Activated gamma-delta T cell treated with anti-CD3 and anti-CD28 coated beads, Interleukin-2, amount 50 U/mL, for 16 hours (primary cell): Measurements from ENCODE around the gene DEPDC1B.
"Not testable (repeated sequence)": the region's sequence is repeated elsewhere in the genome, so short reads cannot be mapped to it uniquely, and the experiment has no call there.

Experiments
- DNase-seq: peaks from one replicate; pipeline ENCODE4 v3.0.0-alpha.2; 2020; ENCODE audit warnings: low read depth

Gene DEPDC1B, protein sequence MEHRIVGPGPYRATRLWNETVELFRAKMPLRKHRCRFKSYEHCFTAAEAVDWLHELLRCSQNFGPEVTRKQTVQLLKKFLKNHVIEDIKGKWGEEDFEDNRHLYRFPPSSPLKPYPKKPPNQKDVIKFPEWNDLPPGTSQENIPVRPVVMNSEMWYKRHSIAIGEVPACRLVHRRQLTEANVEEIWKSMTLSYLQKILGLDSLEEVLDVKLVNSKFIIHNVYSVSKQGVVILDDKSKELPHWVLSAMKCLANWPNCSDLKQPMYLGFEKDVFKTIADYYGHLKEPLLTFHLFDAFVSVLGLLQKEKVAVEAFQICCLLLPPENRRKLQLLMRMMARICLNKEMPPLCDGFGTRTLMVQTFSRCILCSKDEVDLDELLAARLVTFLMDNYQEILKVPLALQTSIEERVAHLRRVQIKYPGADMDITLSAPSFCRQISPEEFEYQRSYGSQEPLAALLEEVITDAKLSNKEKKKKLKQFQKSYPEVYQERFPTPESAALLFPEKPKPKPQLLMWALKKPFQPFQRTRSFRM

DNA sequence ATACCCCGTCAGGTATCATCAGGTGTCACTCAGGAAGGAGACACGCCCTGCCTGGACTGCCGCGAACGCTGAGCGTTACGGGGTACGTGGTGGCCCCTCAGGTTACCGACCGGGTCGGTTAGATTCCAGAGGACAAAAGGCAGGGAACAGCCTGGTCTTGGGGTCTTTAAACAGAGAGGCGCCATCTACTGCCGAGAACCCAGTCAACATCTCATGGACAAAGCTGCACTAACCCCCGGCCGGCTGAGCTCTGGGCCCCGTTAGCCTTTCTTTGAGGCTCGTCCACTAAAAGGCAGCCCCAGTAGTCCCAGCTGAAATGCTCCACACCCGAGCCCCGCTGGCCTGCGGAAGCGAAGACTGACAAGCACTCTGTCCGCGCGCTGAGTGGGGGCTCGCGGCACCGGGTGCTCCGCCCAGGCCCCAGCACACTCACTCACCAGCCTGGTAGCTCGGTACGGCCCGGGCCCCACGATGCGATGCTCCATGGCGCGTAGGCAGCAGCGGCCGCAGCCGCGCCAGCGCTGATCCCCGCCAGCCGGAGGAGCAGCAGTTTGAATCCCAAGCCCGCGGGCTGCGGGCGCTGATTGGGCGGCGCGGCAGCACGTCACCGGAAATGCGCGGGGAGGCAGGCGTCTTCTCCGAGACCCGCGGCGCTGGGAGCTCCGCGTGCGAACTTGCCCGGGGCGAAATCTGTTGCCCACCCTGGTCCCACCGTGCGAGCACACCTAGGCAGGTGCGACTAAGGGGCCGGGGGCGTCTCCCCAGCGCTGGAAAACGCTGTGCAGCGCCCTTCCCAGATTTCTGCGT, at the start of gene DEPDC1B:
DEPDC1B (minus strand) TSS at position 558 of the 807 bp plus-strand sequence; CDS start at position 485, 73 bp downstream.
- peak; percentile 69 for DNase-seq

DNA sequence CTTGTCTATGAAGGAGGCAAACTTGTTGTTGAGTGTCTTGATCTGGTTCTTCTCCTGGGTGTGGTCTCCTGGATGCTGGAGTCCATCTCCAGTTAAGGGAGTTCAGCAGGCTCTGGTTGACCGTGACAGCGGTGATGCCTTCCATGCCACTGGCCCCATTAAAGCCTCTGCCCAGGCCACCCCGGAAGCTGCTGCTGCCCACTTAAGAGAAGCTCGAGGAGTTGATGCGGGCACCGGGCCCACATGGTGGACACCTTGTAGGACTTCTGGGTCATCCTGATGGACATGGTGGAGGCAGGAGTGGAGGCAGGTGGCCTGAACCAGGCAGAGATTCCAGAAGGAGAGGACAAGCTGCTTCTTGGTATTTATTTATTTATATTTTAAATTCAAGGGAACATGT, 44.7 kb upstream of the DEPDC1B start:
- no peak for DNase-seq

DNA sequence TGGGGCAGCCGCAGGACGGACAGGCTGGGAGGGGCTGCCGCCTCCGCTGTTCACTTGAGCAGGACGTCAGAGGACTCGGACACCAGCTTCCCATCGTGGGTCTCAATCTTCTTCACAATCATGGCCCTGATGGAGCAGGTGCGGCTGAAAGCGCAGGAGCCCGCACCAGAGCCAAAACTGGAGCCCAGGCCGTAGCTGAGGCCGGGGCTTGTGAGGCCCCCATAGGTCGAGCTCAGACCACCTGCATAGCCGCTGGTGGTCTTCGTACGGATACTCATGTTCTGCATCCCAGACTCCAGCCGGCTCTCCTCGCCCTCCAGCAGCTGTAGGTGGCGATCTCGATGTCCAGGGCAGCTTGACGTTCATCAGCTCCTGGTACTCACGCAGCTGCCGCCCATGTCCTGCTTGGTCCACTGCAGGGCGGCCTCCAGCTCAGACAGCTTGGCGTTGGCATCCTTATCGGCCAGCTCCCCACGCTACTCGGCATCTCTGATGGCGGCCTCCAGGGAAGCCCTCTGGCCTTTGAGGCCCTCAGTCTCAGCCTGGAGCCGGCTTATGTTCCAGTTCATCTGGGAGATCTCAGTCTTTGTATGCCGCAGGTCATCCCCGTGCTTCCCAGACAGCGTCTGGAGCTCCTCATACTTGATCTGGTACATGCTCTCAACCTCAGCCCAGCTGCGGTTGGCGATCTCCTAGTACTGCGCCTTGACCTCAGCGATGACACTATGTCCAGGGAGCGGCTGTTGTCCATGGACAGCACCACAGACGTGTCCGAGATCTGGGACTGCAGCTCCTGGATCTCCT, 43.7 kb upstream of the DEPDC1B start:
- no peak for DNase-seq

DNA sequence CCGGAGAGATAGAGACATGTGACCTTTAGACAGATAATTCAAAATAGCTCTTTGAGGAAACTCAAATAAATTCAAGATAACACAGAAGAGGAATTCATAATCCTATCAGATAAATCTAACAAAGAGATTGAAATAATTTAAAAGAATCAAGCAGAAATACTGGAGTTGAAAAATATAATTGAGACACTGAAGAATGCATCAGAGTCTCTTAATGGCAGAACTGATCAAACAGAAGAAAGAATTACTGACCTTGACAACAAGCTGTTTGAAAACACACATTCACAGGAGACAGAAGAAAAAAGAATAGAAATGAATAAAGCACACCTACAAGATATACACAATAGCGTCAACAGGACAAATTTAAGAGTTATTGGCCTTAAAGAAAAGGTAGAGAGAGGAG, 40.4 kb upstream of the DEPDC1B start:
- DNase-seq, result no peak

DNA sequence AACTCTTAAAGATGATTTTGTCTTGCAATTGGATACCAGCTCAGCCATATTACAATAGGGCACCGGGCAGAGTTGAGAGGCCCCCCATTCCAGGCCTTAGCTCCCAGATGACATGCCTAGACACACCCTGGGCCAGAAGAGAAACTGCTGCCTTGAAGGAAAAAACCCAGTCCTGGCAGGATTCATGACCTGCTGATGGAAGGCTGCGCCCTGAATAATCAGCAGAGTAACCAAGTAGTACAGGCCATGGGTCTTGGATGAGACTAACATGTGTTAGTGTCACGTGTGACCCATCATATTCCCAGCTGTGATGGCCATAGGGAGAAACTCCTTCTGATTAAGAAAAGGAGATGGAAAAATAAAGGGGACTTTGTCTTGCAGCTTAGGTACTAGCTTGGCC, 39.0 kb upstream of the DEPDC1B start:
- DNase-seq, result no peak

DNA sequence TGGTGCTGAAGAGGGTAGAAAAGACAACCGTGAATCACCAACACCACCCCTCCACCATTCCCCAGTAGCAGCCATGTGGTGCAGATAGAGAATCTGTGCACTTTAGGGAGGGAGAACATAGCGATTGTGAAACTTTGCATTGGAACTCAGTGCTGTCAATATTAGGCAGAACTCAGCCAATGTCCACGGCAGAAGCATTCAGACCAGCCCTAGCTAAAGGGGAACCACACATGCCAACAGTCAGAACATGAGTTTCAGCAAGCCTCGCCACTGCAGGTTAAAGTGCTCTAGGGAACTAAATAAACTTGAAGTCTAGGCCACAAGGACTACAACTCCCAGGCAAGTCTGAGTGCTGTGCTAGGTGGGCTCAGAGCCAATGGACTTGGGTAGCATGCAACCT, 38.5 kb upstream of the DEPDC1B start:
- no peak for DNase-seq

DNA sequence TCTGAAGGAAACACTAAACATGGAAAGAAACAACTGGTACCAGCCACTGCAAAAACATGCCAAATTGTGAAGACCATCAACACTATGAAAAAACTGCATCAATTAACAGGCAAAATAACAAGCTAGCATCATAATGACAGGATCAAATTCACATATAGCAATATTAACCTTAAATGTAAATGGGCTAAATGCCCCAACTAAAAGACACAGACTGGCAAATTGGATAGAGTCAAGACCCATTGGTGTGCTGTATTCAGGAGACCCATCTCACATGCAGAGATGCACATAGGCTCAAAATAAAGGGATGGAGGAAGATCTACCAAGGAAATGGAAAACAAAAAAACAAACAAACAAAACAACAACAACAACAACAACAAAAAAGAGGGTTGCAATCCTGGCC, 30.9 kb upstream of the DEPDC1B start:
- DNase-seq, result not testable (repeated sequence)

DNA sequence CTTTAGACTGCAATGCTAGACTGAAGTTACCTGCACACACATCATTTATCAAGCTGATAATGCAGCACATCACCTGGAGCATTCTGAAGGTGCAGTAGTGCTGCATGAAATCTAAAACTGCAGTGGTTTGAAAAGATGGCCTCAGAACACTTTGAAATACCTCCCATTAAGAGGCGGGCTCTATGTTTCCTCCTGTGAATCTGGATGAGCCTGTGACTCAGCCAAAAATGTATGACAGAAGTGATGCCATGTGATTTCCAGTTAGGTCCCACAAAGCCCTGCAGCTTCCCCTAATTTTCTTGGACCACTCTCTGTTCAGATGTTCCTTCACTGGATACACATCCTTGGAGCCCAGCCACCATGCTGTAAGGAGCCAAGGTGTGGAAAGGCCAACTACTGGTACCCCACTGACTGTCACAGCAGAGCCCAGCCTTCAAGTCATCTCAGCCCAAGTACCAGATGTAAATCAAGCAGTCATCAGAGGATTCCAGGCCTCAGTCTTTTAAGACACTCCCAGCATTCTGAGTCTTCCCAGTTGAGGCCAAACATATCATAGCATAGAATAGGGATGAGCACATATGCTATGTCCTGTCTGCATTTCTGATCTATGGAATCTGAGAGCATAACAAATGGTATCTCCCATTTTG, 27.2 kb upstream of the DEPDC1B start:
- DNase-seq, result no peak

DNA sequence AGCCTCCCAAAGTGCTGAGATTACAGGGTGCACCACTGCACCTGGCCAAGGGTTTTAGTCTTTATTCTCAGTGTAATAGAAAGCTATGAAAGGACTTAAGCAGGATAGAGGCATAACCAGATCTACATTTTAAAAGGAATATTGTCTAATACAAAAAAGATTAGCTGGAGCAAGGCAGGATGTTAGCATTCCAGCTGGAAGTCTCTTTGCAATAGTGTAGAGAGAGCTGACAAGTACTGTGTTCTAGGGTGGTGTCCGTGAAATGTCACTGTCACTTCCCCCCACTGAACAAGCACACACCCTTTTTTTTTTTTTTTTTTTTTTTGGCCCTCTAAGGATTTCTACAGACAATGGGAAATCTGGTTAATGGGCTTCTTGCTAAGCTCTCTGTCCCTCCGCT, 24.2 kb upstream of the DEPDC1B start:
- no peak for DNase-seq

DNA sequence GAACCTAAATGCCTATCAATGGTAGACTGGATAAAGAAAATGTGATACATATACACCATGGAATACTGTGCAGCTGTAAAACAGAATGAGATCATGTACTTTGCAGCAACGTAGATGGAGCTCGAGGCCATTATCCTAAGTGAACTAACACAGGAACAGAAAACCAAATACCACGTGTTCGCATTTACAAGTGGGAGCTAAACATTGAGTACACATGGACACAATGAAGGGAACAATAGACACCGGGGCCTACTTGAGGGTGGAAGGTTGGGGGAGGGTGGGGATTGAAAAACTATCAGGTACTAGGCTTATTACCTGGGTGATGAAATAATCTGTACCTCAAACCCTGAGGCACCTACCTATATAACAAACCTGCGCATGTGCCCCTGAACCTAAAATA, 22.4 kb upstream of the DEPDC1B start:
- no peak for DNase-seq

DNA sequence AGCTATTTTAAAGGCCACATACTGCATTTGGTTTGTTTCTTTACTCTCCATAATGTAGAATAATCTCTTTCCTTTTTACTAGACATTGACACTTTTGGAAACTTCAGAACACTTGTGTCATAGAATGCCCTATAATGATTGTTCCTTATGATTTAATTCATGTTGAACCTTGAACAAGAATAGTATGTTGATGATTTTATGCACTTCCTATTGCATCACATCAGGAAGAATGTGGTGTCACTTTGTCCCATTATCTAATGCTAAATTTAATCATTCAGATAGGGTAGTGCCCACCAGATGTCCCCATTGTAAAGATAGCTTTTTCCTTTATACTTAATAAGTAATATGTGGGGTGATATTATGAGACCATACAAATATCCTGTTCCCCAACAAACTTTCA, 19.4 kb upstream of the DEPDC1B start:
- no peak for DNase-seq

DNA sequence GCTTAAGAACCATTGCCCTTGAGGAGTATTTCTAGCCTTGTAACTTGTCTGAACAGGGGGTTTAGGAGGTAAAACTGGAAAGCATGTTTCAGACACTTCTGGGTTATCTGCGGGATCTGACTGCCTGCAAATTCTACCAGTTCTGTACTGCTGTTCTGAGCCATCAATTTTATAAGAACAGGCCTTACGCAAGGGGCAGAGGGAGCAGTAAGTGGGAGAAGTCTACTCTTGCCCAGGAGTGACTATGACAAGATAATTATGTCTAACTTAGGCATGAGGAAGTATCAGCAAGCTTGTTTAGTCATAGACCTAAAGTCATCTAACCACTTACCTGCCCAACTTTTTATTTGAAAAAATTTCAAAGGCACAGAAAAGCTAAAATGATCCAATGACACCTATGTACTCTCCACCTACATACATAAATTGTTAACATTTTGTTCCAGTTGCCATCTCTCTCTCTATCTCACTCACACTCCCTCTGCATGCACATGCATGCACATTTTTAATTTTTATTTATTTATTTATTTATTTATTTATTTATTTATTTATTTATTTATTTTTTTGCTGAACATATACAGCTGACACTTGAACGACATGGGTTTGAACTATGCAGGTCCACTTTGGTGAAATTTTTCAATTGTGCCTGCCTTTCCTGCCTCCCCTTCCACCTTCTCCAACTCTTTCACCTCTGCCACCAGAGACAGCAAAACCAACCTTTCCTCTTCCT, 18.4 kb upstream of the DEPDC1B start:
- no peak for DNase-seq

DNA sequence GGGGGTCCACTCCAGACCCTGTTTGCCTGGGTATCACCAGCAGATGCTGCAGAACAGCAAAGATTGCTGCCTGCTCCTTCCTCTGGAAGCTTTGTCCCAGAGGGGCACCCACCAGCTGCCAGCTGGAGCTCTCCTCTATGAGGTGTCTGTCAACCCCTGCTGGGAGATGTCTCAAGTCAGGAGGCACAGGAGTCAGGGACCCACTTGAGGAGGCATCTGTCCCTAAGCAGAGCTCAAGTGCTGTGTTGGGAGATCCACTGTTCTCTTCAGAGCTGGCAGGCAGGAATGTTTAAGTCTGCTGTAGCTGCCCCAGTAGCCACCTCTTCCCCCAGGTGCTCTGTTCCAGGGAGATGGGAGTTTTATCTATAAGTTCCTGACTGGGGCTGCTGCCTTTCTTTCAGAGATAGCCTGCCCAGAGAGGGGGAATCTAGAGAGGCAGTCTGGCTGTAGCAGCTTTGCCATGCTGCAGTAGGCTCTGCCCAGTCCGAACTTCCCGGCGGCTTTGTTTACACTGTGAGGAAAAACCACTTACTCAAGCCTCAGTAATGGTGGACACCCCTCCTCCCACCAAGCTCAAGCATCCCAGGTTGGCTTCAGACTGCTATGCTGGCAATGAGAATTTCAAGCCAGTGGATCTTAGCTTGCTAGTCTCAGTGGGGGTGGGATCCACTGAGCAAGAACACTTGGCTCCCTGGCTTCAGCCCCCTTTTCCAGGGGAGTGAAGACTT, 15.4 kb upstream of the DEPDC1B start:
- not testable (repeated sequence) for DNase-seq

DNA sequence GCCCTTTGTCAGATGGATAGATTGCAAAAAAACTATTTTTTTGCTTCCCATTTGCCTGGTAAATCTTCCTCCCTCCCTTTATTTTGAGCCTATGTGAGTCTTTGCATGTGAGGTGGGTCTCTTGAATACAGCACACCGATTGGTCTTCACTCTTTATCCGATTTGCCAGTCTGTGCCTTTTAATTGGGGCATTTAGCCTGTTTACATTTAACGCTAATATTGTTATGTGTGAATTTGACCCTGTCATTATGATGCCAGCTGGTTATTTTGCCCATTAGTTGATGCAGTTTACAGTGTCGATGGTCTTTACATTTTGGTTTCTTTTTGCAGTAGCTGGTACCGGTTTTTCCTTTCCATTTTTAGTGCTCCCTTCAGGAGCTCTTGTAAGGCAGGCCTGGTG, 13.0 kb upstream of the DEPDC1B start:
- no peak for DNase-seq

DNA sequence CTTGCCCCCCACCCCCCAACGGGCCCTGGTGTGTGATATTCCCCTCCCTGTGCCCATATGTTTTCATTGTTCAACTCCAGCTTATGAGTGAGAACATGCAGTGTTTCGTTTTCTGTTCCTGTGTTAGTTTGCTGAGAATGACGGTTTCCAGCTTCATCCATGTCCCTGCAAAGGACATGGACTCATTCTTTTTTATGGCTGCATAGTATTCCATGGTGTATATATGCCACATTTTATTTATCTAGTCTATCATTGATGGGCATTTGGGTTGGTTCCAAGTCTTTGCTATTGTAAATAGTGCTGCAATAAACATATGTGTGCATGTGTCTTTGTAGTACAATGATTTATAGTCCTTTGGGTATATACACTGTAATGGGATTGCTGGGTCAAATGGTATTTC, 11.9 kb upstream of the DEPDC1B start:
- not testable (repeated sequence) for DNase-seq

DNA sequence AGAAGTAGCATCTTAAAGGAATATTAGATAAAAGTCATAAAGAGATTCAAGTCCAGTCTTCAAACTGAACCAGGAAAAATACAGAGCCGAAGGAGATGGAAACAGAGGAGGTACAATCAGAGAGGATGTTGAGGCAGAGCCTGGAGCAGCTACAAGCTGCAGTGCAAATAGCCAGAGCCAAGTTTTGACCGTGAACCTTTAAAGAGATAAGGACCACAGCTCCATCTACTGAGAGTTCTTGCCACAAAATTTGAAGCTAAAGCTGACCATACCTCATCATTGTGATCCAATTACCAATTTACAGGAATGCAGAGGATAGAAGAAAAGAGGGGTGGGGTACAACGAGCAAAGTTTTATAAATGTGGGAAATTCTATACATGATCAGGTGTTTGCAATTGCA, 10.4 kb upstream of the DEPDC1B start:
- no peak for DNase-seq

DNA sequence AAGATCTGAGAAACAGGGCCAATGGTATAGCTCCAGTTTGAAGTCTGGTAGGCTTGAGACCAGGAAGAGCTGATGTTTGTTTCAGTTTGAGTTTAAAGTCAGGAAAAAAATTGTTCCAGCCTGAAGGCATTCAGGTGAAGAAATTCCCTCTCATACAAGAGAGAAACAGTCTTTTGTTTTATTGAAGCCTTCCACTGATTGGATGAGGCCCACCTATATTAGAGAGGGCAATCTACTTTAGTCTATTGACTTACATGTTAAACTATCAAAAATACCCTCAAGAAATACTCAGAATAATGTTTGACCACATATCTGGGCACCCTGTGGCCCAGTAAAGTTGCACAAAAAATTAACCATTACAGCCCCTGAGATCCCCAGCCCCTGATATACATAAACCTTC, 5.2 kb upstream of the DEPDC1B start:
- DNase-seq, result no peak

DNA sequence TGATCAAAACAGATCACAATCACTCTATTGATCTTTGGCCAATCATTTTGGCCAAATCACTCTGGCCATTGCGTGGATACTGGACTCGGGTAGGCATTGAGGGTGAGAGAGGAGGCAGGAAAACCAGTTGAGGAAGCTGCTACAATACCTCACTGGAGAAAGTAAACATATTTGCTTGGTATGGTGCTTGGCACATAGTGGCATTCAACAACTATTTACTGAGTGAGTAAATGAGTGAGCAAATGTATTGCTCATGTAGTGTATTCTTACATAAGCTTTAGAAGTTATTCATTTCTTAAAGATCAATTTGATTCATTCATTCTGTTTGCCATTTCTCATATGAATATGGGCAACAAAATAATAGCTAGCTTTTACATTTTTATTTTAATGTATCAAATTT, 4.0 kb upstream of the DEPDC1B start:
- DNase-seq, result no peak

DNA sequence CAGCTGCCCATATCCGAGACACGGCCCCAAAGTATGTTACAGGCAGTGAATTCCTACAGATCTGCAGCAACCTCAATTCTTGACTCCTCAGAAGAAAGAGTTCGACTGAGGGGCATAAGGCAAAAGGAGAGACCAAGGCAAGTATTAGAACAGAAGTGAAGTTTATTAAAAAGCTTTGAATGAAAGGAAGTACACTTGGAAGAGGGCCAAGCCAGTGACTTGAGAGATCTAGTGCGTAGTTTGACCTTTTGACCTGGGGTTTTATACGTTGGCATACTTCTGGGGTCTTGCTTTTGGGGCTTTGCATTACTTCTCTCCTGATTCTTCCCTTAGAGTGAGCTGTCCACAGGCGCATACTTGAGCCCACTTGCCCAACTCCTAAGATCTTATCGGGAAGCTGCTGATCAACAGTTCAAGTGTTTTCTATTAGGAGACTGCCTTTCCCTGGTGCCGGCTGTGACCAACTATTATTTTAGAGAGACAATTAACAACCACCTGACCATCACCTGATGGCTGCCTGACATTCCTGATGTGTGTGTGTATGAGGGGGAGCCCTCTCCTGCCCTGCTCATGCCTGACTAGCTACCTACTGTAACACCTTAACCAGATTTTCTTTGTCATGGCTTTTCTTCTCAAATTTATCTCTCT, 1.5 kb upstream of the DEPDC1B start:
- DNase-seq, result no peak

DNA sequence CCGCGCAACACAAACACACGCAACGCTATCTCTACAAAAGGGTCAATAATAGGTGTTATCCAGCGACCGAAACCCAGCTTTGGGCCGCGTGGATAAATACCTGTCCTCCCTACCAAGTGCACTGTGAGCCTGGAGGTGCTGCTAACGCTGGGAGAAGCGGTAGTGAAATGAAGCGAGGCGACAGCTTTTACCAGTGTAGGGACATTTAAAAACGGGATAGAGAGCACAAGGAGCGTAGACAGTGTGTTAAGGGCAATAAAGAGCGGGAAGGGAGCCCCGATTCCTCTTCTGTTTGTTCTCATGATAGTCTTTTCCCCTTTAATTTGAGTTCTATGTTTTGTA, 421 bp upstream of the DEPDC1B start:
- DNase-seq, result no peak
